HG02763 (cell line): ENCODE results near the gene SHLD2.
"Not testable (repeated sequence)": the region's sequence is repeated elsewhere in the genome, so short reads cannot be mapped to it uniquely, and the experiment has no call there.

Experiments
- ATAC-seq: cut with Tn5 transposase; IDR thresholded peaks from one replicate; pipeline ENCODE4 v1.9.1; 2021; ENCODE audit warnings: mild to moderate bottlenecking, moderate library complexity; ENCODE audit not compliant: unreplicated experiment

The SHLD2 gene

DNA sequence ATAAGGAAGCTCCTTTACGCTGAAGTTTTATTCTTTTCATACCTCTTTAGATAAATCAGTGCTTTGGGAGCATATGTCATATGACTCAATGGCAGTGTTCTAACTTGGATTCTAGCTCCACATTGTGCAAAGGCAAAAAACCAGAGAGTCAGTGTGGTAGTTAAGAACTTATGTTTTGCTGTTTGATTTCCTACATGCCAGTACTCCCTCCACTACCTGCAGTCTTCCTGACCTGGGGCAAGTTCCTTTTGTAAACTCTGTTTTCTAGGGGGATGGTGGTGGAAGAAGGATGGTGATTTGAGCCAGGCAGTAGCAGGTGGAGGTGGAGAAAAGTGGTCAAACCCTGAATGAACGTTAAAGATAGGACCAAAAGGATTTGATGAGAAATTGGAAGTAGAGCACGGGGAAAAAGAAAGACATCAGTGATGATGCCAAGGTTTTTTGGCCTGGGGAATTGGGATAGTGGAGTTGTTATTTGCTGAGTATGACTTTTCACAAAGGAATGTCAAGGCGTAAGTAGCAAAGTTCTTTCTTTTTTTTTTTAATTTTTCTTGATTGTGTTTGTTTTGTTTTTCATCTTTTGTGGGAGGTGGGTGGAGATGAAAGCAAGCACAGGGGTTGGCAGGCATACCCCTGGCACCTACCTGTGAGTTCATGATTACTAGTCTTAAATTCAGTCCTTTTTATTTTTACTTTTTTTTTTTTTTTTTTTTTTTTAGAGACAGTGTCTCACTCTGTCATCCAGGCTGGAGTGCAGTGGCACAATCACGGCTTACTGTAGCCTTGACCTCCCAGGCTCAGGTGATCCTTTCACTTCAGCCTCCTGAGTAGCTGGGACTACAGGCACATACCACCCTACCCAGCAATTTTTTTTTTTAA lies 47.5 kb downstream of the SHLD2 start:
- not testable (repeated sequence) for ATAC-seq

DNA sequence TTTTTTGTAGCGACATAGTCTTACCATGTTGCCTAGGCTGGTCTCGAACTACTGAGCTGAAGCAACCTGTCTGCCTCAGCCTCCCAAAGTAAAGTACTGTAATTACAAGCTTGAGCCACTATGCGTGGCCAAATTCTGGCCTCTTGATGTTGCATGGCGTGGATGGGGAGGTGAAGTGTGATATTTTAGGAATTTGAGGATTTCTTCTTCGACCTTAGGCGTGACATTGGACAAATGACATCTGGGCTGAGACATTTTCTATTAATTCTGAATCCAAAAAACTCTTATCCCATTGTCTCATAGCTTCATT lies 48.1 kb downstream of the SHLD2 start:
- ATAC-seq, result not testable (repeated sequence)

DNA sequence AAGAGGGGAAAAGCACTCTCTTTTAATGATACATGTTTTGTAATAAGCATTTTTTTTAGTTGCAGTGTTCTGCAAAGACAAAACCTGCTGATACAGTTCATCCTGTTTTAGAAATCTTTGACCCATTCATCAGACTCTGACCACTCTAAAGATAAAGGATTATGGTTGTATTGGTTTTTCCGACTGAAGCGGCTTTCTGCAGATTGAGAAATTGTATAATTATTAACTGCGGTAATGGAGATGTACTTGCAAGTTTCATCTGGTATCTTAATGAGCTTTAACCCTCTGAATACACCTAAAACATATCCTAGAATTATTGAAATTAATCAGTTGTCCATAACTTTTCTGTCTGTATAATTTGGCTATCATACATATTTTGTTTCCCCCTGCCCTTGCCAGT lies 50.6 kb downstream of the SHLD2 start:
- ATAC-seq, result not testable (repeated sequence)

DNA sequence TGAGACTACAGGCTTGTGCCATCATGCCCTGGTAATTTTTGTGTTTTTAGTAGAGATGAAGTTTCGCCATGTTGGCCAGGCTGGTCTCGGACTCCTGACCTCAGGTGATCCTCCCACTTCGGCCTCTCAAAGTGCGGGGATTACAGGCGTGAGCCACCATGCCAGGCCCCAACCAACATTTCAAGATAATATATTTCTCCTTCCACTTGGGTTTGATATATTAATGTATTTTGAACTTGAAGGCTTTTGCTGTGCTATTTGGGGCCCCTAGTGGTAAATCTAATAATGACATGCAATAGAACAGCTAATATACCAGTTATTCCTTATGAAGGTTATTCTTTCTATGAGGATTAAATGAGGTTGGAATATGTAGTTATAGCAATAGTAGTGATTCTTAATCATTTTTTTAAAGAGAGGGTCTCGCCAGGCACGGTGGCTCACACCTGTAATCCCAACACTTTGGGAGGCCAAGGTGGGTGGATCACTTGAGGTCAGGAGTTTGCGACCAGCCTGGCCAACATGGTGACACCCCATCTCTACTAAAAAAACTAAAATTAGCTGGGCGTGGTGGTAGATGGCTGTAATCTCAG lies 54.1 kb downstream of the SHLD2 start:
- not testable (repeated sequence) for ATAC-seq

DNA sequence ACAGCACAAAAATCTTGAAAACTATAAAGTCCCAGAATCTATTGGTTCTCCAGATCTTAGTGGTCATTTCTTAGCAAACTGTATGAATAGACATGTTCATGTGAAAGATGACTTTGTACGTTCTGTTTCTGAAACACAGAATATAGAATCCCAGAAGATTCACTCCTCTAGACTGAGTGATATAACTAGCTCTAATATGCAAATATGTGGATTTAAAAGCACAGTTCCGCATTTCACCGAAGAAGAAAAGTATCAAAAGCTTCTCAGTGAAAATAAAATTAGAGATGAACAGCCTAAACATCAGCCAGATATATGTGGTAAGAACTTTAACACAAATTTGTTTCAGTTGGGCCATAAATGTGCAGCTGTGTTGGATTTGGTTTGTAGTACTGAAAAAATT lies 56.5 kb downstream of the SHLD2 start:
- ATAC-seq, result not testable (repeated sequence)

DNA sequence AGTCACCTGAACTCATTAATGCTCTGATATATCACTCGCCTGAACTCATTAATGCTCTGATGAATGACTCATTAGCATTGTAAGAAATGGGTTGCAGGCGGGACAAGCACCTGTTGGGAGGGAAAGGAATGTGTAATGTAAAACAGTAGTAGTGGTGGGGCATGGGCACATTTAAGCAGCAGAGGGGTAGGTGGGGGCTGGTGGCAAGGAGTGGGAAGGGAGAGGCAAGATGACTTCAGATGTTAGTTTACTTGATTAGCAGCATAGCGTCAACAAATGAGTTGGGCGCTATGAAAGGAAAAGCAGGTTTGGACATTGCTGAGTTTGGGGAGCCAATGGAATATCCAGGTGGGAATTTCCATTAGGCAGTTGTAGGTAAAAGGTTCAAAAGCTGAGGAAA lies 61.8 kb downstream of the SHLD2 start:
- ATAC-seq, result not testable (repeated sequence)

DNA sequence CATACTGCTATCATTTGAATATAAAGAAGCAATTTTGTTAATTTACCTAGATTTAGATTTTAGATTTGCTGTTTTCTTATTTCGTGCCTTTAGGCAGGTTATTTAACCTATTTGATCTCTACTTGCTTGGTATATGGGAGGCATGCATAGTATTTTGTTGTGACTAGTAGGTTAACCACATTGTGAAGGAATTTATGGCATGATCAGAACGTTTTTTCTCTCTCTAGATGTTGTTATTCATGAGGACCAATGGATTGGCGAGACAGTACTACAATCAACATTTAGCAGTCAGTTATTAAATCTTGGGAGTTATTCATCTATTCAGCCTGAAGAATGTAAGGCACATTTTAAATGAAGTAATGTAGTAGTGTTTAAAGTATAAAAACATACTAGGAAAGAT lies 62.8 kb downstream of the SHLD2 start:
- ATAC-seq, result not testable (repeated sequence)

DNA sequence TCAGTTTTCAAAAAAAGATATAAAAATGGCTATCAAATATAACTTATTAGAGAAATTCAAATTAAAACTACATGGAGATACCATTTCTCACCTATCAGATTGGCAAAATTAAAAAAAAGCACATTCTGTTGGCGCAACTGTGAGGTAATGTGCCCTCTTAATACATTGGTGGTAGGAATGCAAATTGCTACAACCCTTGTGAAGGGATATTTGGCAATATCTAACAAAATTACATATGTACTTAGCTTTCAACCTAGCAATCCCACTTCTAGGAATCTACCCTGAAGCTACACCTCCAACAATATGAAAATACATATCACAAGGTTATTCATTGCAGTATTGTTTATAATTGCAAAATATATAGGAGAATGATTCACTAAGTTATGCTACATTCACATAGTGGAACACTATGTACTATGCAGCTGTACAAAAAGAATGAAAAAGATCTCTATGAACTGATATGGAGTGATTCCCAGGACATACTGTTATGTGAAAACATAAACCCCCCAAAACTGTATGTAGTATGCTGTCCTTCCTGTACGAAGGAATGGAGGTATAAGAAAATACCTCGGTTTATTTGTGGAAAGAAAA lies 67.8 kb downstream of the SHLD2 start:
- ATAC-seq, result not testable (repeated sequence)

DNA sequence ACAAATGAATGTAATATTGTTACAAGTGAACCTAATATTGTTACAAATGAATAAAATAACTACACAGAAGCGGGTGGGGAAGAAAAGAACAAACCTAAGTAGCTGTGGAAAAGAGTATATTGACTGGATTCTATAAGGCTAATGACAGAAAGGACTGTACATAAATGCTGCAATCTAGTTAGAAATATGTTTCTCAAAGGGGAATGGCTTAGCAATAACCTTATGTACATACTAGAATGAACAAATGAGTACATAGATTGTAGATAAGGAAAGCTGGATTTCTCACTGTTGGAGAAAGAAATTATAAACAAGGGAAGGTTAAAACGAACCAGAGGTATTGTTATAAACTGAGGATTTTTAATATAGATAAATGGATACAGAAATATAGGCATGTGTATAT lies 68.4 kb downstream of the SHLD2 start:
- ATAC-seq, result not testable (repeated sequence)

DNA sequence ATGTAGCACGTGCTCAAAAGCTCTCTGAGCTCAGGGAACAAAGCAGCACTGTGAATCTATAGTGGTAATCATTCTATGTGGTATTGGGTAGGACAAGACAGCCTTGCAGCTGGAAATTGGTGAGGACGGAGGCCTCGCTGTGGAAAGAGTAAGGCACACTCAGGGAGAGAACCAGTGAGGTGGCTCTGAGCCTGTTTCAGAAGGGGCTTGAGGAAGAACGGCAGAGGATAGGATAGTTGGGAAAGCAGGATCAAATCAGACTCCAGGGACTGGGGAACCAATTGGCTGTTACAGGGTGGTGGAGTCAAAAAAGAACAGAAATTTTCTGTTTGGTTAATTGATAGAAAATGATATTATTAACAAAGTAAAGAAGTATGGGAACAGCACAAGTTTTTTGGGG lies 74.9 kb downstream of the SHLD2 start:
- not testable (repeated sequence) for ATAC-seq

DNA sequence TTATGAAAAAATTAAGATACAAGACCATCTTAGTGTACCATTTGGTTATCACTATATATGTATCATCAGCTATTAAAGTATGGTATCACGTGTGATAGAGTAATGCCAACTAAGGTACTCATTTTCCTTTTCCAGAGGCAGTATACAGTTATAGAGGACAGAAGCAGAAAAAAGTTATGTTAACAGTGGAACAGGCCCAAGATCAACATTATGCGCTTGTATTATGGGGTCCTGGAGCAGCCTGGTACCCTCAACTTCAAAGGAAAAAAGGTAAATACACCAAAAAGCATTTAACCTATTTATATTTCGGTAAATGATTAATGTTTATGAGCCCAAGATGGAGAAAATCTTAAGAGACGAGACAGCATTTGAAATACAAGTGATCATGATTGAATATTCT lies 75.7 kb downstream of the SHLD2 start:
- not testable (repeated sequence) for ATAC-seq

DNA sequence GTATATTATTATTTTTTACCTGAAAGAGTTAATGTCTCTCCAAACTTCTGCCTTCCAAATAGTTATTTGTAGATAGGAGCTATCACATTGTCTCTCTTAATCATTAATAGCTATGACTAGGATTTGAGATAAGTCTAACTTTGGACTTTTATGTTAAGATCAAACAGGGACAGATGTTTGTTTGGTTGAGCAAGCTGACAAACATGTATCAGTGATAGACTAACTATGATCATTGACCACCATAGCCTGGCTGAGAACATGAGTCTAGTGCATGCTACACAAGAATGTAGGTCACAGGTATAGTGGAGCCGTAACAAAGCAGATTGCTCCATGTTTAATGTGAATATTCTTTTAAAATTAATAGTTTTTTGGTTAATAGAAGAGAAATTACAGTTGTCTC lies 76.7 kb downstream of the SHLD2 start:
- ATAC-seq, result not testable (repeated sequence)

DNA sequence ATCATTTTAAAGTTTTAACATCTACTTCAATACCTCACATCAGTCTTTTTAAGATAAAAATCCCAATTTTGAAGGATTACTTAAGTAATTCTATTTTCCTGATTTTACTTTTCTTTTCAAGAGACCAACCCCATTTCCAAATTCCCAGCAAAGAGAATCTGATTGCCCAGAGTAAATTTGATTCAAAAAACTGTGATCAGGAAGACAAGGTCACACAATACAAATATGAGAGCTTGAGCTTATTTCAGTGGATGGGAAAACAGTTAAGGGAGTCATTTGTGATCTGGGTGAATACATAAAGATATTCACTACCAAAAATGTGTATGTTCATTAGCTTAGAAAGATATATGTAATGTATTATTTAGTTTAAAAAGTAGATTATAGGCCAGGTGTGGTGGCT lies 77.2 kb downstream of the SHLD2 start:
- not testable (repeated sequence) for ATAC-seq

DNA sequence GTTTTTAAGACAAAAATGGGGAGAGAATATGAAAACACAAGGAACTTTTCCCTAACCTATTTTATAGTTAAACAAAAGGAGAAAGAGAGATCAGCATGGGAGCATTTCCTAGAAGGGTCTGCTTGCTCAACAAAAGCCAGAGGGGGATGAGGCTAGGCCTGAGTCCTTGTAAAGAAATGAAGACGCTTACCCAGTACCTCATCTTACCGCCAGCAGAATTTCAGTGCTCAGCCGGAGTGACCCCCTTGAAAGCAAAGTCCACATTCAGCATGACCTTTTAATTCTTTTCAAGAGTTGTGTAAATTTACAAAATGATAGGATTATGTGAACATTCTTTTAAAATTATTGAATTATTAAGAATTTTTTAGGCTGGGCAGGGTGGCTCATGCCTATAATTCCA lies 82.6 kb downstream of the SHLD2 start:
- not testable (repeated sequence) for ATAC-seq

DNA sequence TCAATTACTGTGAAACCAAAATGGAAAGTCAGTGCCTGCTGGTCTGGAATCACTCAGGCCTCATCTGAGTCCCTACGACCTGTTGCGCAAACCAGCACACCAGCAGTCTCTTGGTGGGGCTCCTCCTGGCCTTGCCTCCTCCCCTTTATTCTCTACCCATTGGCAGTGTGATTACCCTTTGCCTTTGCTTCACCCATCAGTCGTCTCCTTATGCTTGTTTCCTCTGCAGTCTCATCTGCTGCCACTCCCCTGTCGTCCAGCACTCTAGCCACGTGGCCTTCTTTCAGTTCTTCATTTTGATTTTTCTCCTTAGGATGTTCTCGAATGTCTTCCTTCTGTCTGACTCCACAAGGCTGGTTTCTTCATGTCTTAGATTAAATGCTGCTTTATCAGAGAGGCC lies 89.4 kb downstream of the SHLD2 start:
- not testable (repeated sequence) for ATAC-seq

DNA sequence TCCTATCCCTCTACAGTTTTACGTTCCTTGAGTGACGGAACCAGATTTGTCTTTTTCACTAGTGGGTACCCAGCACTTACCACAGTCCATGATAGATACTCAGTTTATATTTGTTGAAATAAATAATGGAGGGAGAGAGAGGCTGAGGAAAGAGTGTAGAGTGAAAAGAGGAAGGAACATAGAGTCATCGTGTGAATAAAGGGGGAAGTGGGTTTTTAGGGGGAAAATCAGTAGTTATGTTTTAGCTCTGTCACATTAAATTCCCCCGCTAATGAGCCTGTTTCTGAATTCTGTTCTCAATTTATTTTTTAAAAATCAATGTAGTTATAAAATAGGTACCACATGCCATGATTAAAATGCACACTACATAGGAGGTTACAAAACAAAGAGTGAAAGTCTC lies 91.0 kb downstream of the SHLD2 start:
- not testable (repeated sequence) for ATAC-seq

DNA sequence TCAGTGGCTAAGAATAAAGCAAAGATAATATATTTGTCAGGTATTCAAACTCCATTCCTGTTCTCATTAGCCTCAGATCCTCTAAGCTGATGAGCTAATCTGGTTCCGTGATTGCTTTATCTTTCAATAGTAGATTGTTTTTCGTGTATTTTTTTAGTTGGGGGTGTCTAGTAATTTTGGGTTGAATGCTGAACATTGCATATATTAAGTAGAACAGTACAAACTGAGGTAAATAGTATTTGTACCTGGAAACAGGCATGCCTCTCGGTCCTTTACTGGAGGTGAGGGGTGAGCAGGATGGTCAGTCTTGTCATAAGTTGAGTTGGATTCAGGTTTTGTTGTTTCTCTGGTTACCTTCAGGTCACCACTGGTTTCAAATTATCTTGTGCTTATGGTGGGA lies 92.6 kb downstream of the SHLD2 start:
- ATAC-seq, result not testable (repeated sequence)

DNA sequence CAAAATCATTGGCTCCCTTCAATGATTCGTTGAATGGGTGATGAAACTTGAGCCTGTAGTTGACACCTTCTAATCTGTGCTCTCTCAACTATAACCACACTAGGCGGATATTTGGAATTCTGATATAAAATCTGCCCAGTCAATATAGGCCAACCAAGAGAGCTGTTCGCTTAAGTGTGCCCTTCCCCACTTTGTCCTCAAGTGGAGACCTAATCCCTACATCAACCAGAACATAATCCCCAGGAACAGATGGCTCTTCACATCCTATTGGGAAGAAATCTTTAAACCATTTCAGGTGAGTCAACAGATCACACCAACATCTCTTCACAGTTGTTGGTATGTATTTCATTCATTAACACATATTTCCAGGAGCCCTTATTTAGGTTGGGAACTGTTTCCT lies 96.8 kb downstream of the SHLD2 start:
- ATAC-seq, result not testable (repeated sequence)

DNA sequence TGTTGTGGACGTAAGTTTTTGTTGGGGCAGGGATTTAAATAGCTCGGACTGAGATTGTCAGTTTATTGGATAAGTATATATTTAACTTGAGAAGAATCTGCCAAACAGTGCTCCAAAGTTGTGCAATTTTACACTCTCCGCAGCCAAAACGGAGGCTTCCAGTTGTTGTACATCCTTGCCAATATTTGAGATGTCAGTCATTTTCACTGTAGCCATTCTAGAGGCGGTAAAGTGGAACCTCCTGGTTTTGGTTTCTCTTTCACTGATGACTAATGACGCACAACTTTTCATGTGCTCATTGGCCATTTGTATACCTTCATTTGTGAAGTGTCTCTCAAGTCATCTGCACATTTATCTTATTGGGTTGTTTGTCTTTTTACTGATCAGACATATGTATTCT lies 105.9 kb downstream of the SHLD2 start:
- ATAC-seq, result peak; percentile 65

DNA sequence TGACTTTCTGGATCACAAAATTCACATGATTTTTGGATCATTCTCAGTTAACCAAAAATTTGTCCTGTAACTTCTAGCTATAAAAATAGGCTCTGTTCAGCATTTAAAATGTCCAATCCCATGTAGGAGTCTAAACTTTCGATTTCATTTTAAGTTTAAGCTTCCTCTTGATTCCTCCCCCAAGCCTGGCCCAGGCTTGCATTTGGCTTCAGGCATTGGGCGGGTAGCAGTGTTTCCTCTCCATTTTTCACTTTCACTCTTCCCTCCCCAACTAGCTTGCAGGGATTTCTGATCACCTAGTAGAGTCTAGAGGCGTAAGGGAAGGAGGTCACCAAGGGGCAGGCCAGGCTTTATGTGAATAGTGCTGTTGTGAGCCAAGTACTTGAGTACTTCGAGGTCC lies 109.8 kb downstream of the SHLD2 start:
- ATAC-seq, result not testable (repeated sequence)

DNA sequence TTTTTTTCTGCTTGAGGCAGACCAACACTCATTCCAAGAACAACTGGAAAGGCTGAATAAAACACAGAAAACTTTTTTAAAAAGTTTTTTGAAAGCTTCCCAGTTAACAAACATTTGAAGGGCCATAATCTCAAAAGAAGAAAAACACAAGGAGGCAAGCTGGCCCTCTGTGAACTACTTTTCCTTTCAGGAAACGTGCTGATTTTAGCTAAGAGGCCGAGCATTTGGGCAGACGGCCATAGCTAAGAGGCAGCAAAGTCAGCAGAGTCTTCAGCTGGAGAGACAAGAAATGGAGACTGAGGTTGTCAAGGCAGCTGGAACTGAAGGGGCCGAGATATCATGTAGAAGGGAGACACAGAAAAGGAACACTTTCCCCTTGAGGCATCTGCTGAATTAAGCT lies 111.9 kb downstream of the SHLD2 start:
- ATAC-seq, result not testable (repeated sequence)

DNA sequence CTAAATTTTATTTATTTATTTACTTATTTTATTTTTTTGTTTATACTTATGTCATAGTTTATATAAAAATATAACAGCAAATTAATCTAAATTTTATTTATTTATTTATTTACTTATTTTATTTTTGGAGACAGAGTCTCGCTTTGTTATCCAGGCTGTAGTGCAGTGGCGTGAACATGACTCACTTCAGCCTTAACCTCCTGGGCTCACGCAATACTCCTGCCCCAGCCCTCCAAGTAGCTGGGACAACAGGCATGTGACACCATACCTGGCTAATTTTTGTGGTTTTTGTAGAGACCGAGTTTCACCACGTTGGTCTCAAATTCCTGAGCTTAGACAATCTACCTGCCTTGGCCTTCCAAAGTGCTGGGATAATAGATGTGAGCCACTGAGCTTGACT lies 115.3 kb downstream of the SHLD2 start:
- ATAC-seq, result not testable (repeated sequence)
